Measurements from ENCODE around the gene EDN2.

The EDN2 gene

DNA sequence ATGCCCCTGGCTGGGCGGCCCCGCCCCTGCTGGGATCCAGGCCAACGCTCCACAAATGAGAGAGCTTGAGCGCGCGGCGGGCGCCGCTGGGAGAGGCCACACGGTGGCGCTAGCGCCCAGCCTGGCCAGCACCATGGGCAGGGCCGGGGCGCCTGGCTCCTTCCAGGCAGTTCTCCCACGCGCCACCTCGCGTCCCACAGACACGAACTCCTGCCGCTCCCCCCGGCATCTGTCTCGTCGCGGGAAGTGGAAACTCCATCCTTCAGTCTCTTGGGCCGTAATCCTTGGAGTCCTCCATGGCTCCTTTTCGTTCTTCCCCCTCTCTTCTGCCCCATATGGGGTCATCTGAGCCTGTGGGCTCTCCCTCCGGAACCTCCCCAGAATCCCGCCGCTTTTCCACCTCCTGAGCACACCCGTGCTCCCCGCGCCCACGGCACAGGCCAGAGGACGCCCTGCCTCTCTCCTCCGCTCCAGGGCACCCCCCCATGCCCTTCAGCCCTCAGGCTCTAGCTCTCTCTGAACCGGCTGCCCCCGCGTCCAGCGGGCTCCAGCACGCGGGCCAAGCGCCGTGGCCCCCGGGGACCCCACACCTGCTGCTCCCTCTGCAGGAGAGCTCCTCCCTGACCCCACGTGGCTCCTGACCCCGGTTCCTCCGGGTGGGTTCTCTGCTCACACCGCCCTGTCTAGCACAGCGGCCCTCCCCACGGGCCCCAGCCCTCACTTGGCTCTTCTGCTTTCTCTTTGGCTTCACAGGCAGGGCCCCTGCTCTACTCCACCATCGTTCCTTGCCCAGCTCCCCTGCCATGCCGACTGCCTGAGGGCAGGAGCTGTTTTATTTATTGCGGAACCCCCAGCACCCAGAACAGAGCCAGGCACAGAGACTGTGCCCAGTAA is 31.9 kb upstream of the EDN2 start:
- DNase-seq, result peak; percentile 70 to 75

DNA sequence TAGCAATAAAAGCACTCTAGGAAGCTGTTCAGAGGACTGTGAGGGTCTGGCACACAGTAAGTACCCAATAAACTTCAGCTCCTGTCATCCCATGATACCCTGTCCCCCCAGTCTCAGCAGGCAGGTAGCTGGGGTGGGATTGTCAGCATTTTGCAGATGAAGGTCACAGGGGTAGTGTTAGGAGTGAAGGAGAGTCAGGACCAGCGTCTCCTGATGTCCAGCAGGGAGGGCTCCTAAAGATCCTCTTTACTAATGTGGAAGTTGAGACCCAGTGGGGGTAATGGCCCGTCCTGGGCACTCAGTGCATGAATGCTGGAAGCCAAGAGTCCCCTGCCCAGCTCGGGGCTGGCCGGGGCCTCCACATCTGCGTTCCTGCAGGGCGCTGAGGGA is 31.3 kb upstream of the EDN2 start:
- DNase-seq, result no peak

DNA sequence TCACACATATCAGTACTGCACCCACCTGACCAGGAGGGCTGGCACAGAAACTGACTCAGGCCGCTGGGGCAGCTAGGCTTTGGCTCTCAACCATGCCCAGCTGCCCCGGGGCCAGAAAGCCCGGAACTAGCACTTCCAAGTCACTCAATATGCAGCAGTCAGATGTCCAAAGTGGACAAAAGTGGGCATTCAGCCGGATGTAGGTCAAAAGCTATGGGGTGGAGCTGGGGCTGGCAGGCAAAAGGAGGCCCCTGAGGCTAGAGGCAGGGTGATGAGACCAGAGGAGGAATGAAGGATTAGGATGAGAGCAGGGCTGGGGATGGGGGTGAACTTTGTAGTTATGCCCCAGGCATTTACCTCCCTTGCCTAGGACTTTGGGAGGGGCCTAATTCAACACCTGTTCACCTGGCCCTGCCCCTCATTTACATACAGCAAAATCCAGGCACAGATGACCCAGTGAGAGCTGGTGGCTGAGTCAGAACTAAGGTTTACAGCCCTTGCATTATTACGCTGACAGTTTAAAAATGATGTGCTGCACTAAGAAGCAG is 30.7 kb upstream of the EDN2 start:
- no peak for DNase-seq

- no peak for DNase-seq
These were observed 29.9 kb upstream of the EDN2 start for GRCh38 chr1:41514381-41514780.

DNA sequence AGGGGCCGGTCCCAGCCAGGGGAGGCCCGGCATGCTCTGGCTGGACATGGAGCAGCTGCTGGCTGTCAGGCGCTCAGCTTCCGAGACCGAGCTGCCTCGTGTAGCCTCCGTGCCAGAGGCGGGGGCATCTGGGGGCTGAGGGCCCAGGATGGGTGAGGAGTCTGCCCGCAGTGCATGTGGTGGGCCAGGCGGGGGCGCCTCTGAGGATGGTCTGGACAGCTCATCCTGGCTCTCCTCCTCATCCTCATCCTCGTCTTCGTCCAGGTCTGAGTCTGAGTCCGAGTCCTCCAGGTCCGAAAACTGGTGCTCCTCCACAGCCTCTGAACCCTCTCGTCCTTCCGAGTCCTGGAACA is 28.9 kb upstream of the EDN2 start:
- peak; percentile 38 to 44 for DNase-seq

GRCh38 chr1:41512701-41513382 is 28.4 kb upstream of the EDN2 start:
- no peak for DNase-seq

DNA sequence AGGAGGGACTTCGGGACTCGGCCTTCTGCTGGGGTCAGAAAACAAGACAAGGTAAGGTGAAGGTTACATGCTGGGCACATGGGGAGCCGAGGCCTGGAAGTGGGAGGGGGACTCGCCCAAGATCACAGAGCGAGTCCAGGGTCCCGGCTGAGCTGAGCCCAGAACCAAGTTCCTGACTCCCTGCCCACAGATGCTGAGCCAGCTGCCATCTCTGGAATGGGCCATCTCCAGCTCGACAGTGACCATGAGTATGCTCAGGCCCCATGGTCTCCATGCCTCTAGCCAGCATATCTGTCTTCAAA is 26.7 kb upstream of the EDN2 start:
- DNase-seq, result no peak

GRCh38 chr1:41510531-41511238 is 26.2 kb upstream of the EDN2 start:
- no peak for DNase-seq

- DNase-seq, result no peak
These were observed 24.8 kb upstream of the EDN2 start for GRCh38 chr1:41509270-41509671.

DNA sequence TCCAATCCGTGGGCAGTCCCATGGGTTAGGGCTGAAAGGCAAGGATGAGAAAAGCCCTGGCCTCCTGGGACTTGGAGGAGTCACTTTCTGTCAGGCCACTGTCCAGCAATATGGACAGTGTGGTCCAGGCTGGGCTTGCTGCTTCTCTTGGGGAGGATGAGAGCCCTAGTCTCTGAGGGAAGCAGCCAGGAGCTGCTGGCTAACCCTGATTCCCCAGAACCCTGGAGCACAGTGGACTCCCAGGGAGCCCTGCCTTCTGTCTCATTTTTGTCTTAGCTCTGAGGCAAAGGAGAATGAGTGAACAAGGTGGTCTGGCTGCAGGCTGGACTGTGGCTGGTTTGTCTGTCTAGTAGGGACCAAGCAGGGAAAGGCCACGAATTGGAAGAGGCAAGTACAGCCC is 23.8 kb upstream of the EDN2 start:
- no peak for DNase-seq

DNA sequence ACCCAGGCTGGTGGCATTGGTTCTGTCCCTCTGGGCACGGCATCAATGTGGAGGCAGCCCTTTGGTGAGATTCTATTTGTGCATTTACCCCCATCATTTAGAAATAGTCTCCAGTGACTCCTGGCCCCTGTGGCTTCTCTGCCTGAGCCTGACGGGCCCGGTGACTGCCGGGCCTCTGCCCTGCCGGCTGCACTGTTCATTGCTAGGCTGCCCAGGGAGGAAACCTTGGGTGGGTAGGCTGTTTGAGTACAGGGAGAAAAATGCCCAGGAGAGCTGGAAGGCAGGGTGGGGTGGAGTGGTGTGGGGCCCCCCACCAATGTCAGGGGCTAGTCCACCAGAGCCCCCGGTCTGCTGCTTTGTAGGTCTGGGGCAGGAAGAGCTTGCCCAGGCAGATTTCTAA is 23.4 kb upstream of the EDN2 start:
- no peak for DNase-seq

DNA sequence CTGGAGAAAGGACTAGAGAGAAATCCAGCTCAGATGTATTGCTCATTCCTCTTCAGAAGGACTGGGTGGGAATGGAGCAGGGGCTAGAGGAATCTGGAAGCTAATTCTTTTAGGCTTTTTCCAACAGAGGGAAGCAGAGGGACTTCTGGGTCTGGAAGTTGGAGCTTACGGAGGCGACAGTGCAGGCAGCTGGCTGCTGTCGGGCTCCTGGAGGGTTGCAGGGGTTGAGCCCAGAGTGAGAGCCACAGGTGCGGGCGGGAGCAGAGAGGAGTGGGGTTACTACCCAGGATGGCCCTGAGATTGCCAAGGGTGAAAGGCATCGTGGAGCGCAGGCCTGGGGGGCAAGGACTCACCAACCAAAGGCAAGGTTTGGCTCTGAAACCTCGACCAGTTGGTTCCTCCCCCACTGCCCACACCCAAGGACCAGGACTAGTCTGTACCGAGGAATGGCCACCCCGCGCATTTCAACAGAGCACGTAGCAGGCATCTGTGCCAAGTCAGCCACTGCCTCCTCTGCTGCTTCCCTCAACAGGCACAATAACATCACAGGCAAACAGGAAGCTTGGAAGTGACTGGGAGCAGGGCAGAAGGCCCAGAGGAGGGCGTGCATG is 22.7 kb upstream of the EDN2 start:
- DNase-seq, result no peak

DNA sequence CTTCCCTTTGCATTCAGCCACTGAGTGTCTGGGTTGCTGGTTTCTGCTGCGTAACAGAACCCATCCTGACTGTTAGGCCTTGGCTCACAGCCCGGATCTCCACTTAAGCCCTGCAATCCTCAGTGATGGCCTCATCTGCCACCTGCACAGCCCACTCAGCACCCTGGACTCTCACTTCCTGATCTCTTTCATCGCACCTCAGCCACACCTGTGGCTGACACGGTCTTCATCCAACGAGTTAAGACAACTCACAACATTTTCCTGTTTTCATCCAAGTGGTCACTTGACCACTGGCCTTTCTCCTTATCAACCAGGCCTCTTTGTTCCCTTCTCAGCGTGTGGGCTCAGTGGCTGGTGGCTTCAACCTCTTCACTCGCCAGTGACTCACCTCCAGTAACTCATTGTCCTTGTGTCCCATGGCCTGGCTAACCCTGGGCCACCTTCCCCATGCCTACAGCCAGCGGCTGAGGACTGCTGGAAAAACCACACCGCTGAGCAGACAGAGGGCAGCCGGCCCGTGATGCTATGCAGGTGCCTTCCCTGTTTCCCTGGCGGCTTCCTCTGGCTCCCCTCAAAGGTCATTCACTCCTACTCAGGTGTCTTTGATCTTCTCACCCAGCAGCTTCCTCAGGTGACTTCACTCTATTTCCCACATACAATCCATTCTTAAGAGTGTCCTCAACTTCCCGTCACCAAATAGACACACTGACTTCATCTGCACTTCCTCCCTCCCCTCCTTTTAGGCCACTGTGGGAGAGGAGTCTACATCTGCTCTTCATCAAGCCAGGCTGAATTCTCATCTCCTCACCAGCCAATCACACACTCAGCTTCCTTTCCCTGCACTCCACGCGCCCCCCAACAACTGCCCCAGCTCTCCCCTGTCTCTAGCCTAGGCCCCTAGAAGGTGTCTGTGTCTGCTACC is 19.9 kb upstream of the EDN2 start:
- DNase-seq, result no peak

DNA sequence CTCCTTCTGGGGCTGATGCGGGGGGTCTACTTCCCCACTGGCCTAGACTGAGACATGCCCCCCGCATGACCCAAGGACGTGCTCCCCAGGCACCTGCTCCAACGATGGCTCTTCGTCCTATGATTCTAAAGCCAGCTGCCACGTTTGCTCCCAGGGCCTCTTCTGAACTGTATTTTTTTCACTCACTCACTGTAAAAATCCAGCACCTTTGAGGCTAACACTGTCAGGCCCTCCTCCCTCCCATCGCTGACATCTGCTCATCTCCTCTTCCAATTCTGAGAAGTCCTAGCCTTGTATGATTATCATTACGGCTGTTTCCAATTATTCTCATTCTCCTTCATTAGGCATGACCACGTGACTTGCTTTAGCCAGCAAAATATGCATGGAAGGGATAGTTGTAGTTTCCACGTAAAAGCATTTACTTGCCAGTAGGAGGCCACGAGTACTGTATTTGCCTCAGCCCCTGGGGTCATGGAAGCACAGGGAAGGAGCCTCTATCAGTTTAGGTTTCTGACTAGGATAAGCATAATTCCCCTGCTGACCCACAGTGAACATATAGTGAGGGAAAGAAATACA is 19.1 kb upstream of the EDN2 start:
- no peak for DNase-seq

- DNase-seq, result no peak
These were observed 18.4 kb upstream of the EDN2 start for GRCh38 chr1:41502912-41503311.

- no peak for DNase-seq
These were observed 17.1 kb upstream of the EDN2 start for GRCh38 chr1:41501581-41501980.

- no peak for DNase-seq
These were observed 16.5 kb upstream of the EDN2 start for GRCh38 chr1:41500781-41501518.

- no peak for DNase-seq
These were observed 15.9 kb upstream of the EDN2 start for GRCh38 chr1:41500378-41500777.

DNA sequence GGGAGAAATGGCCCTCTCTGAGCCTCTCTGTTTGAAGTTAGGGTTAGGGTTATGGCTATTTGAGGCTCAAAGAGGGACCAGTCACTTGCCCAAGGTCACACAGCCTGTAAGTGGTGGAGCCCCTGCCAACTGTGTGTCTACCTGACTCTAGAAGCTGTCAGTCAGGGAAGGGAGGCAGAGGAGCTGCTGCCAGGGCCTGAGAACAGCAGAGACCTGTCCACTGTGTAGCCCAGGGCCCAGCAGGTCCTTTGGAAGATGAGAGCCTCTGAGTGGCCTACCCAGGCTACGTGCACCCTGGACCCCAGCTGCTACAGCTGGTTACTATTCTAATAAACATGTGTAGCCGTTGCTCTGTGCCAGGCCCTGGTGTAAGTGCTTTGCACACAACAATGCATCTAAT is 15.1 kb upstream of the EDN2 start:
- DNase-seq, result no peak

DNA sequence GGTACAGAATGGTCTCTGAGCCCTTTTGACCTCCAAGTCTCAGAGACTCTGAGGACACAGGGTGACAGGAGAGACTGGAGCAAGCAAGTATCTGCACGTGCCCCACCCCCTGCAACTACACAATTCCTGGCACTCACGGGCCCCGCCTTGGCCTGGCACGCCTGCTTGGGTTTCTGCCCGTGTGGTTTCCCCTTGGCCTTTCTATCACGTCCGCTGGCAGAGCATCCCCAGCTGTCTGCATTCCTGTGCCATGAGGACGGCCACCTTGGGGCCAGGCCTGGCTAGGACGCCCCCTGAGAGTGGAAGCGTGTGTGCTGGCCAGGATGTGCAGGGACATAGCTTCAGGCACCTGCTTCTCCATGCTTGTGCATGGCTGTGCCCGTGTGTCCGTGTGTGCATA is 14.3 kb upstream of the EDN2 start:
- no peak for DNase-seq

- DNase-seq, result no peak
These were observed 13.9 kb upstream of the EDN2 start for GRCh38 chr1:41498391-41498790.
